ENCODE data around the gene OR52J3. TPM values are rescaled to one million over a fixed set of nuclear protein-coding genes. Genes with fewer than 3 reads are reported as not detected.

OR52J3 gene
- total RNA-seq: not detected

GRCh38 chr11:5046226-5046625, at the start of gene OR52J3:
Gene OR52J3 (plus strand): TSS chr11:5046526. CDS start chr11:5046526, 0 bp downstream.

GRCh38 chr11:5059391-5059790, 13.1 kb downstream of the OR52J3 start, which contains the start of gene OR52E2:
Gene OR52E2 (minus strand): TSS chr11:5059627. CDS start chr11:5059627, 0 bp downstream.

GRCh38 chr11:5069272-5069671, 22.9 kb downstream of the OR52J3 start, which contains the start of gene OR52E1:
Gene OR52E1 (plus strand): TSS chr11:5069572.

Other genes with a start within 250 kb of the OR52J3 start
- not detected for gene OR52R1, start 242.1 kb upstream of the OR52J3 start, total RNA-seq
- gene OR51F2, start 225.2 kb upstream of the OR52J3 start, total RNA-seq: not detected
- gene OR51S1, start 197.3 kb upstream of the OR52J3 start, total RNA-seq: not detected
- not detected for gene OR51T1, start 164.6 kb upstream of the OR52J3 start, total RNA-seq
- not detected for gene OR51A7, start 142.7 kb upstream of the OR52J3 start, total RNA-seq
- gene OR51G2, start 127.2 kb upstream of the OR52J3 start, total RNA-seq: not detected
- not detected for gene OR51G1, start 122.2 kb upstream of the OR52J3 start, total RNA-seq
- not detected for gene OR51A4, start 98.9 kb upstream of the OR52J3 start, total RNA-seq
- not detected for gene OR51A2, start 90.8 kb upstream of the OR52J3 start, total RNA-seq
- not detected for gene OR51L1, start 51.7 kb upstream of the OR52J3 start, total RNA-seq
- gene OR52E2, start 13.1 kb downstream of the OR52J3 start, total RNA-seq: not detected
- gene OR52E1, start 23.0 kb downstream of the OR52J3 start, total RNA-seq: not detected
- not detected for gene OR52A5, start 91.8 kb downstream of the OR52J3 start, total RNA-seq
- gene OR52A1, start 108.2 kb downstream of the OR52J3 start, total RNA-seq: not detected
- not detected for gene OR51V1, start 154.2 kb downstream of the OR52J3 start, total RNA-seq
- gene HBB, start 180.5 kb downstream of the OR52J3 start, total RNA-seq: not detected
- gene HBD, start 188.0 kb downstream of the OR52J3 start, total RNA-seq: not detected
- gene HBG1, start 203.3 kb downstream of the OR52J3 start, total RNA-seq: not detected
- not detected for gene HBG2, start 208.3 kb downstream of the OR52J3 start, total RNA-seq
- not detected for gene HBE1, start 223.4 kb downstream of the OR52J3 start, total RNA-seq

Data from activated naive CD4-positive, alpha-beta T cell treated with anti-CD3 and anti-CD28 coated beads, Interleukin-2, amount 10 ng/mL, durations not matched to agents 5 hours and 36 hours (primary cell).